ENCODE results near the gene MAP4K4. TPM values are rescaled to one million over a fixed set of nuclear protein-coding genes. Genes with fewer than 3 reads are reported as not detected.

MAP4K4 gene
- polyA plus RNA-seq, 1 experiment, result 53.5 TPM

- Histone ChIP-seq H3K4me3 (ENCODE audit: low read depth, low read length) (no peak overlapping the region), H3K36me3 (ENCODE audit: control insufficient read depth, insufficient read depth, low read length) (no peaks in the 10 kb centered on the region), H3K27me3 (ENCODE audit: control insufficient read depth, insufficient read depth, low read length) (no peaks in the 10 kb centered on the region)
- CTCF ChIA-PET, result interaction anchor here (0.7 to 1.1 kb wide), 2 partner anchors 21 to 832 kb away, joined by 3 read pairs; a partner anchor contains a TSS
- POLR2A ChIA-PET, result no interaction called here
- TF ChIP-seq CTCF (IDR thresholded peaks at IDR 0.05; ENCODE audit: insufficient read depth, low read depth, low read length), result no peak
- no peak for DNase-seq (ENCODE audit: low read depth)
These were observed 207.4 kb downstream of the MAP4K4 start for GRCh38 chr2:101904916-101905315.

GRCh38 chr2:101905746-101906336, 208.3 kb downstream of the MAP4K4 start:
- H3K36me3 ChIP-seq (ENCODE audit: control insufficient read depth, insufficient read depth, low read length), result no peaks in the 10 kb centered on the region
- CTCF ChIA-PET, result interaction anchor here (0.9 to 1.1 kb wide), 2 partner anchors 22 to 335 kb away, joined by 3 read pairs; no protein-coding TSS in a partner anchor
- H3K4me3 ChIP-seq (ENCODE audit: low read depth, low read length), result no peak overlapping the region
- no peak for DNase-seq (ENCODE audit: low read depth)
- TF ChIP-seq CTCF (IDR thresholded peaks at IDR 0.05; ENCODE audit: insufficient read depth, low read depth, low read length), result no peak
- H3K27me3 ChIP-seq (ENCODE audit: control insufficient read depth, insufficient read depth, low read length), result no peaks in the 10 kb centered on the region
- POLR2A ChIA-PET, result no interaction called here

GRCh38 chr2:101909760-101910159, 212.3 kb downstream of the MAP4K4 start:
- no peak for TF ChIP-seq CTCF (IDR thresholded peaks at IDR 0.05; ENCODE audit: insufficient read depth, low read depth, low read length)
- ChIA-PET POLR2A (no interaction called here), CTCF (no interaction called here)
- no peak overlapping the region for H3K4me3 ChIP-seq (ENCODE audit: low read depth, low read length)
- no peak for DNase-seq (ENCODE audit: low read depth)
- H3K36me3 ChIP-seq (ENCODE audit: control insufficient read depth, insufficient read depth, low read length), result no peaks in the 10 kb centered on the region
- H3K27me3 ChIP-seq (ENCODE audit: control insufficient read depth, insufficient read depth, low read length), result no peaks in the 10 kb centered on the region

GRCh38 chr2:101912545-101912944, 215.0 kb downstream of the MAP4K4 start:
- ChIA-PET CTCF (no interaction called here), POLR2A (no interaction called here)
- no peak for DNase-seq (ENCODE audit: low read depth)

GRCh38 chr2:101921319-101921952, 223.9 kb downstream of the MAP4K4 start:
- no peak for DNase-seq (ENCODE audit: low read depth)
- POLR2A ChIA-PET, result no interaction called here
- no peak for TF ChIP-seq CTCF (IDR thresholded peaks at IDR 0.05; ENCODE audit: insufficient read depth, low read depth, low read length)
- Histone ChIP-seq H3K36me3 (ENCODE audit: control insufficient read depth, insufficient read depth, low read length) (no peaks in the 10 kb centered on the region), H3K4me3 (ENCODE audit: low read depth, low read length) (no peak overlapping the region), H3K27me3 (ENCODE audit: control insufficient read depth, insufficient read depth, low read length) (no peaks in the 10 kb centered on the region)
- CTCF ChIA-PET, result no interaction called here

More at GRCh38 chr2:101912545-101912944, 215.0 kb downstream of the MAP4K4 start:
- Histone ChIP-seq H3K4me3 (ENCODE audit: low read depth, low read length) (no peak overlapping the region), H3K36me3 (ENCODE audit: control insufficient read depth, insufficient read depth, low read length) (no peaks in the 10 kb centered on the region), H3K27me3 (ENCODE audit: control insufficient read depth, insufficient read depth, low read length) (no peaks in the 10 kb centered on the region)
- no peak for TF ChIP-seq CTCF (IDR thresholded peaks at IDR 0.05; ENCODE audit: insufficient read depth, low read depth, low read length)

Measured in BJ (cell line).